ENCODE measurements around the gene CRYM.
"Not testable (repeated sequence)": the region's sequence is repeated elsewhere in the genome, so short reads cannot be mapped to it uniquely, and the experiment has no call there.

CRYM gene

DNA sequence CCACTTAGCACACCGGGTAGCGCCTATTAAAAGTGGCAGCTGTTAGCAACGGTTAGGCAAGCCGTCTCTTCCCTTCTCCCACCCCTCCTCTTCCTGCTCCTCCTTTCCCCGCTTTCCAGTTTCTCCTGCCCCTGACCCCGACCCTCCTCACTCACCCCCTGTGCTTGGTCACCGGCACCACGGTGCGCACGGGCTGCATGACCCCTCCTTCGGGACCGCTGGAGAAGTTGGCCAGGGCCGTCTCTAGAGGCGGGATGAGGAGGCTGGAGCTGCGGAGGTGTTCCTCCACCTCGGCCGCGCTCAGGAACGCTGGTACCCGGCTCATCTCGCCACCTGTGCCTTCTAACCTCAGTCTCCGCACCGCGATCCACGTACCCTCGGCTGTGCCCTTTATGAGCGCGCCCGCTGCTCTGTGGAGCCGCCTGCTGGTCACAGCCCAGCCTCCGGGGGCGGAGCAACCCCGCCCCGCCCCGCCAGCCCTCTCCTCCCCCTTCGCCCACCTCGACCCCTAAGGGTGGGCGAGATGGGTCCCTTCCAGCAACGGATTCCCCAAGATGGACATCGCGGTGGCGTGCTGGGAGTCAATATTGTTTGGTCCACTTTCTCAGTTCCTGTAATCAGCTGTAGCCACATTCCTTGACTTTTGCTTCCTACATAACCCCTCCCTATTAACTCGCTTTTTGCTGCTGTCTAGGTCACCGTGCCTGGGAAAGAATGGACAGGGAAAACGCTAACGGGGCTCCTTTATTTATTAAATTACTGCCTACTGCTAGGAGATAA lies at the start of gene CRYM:
Gene CRYM, minus strand, starts transcription at position 364 of the 780 bp plus-strand sequence. Its CDS starts 39 bp downstream, at position 325.
- H3K27ac ChIP-seq: no peak within 1 kb of the TSS
- TF ChIP-seq ZFX (IDR thresholded peaks at IDR 0.05) (no peak), CTCF (conservative IDR thresholded peaks at IDR 0.05) (peak; percentile 97)

DNA sequence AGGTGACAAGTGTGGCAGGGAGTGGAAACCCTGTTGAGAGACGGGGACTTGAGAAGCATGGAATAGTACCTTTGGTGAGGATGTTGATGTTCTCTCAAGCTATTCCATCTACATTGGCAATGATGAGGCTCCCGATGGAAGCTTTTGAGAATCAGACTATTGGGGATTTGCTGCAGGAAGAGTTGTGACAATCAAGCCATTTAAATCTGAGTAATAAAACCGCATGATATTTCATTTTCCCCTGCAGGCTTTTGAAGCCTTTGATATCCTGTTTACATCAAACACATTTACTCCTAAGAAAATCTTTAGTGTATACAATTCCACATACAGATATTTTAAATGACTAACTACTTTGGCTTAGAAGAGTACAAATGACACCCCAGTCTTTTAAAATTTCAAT lies 49.0 kb upstream of the CRYM start:
- TF ChIP-seq ZFX (IDR thresholded peaks at IDR 0.05) (no peak), CTCF (conservative IDR thresholded peaks at IDR 0.05) (no peak)

GRCh38 chr16:21326459-21326858 lies 48.4 kb upstream of the CRYM start:
- TF ChIP-seq ZFX (IDR thresholded peaks at IDR 0.05) (no peak), CTCF (conservative IDR thresholded peaks at IDR 0.05) (no peak)
- no peak overlapping the region for H3K27ac ChIP-seq

More for the DNA sequence above, 49.0 kb upstream of the CRYM start:
- H3K27ac ChIP-seq: no peak overlapping the region

- TF ChIP-seq CTCF (conservative IDR thresholded peaks at IDR 0.05) (no peak), ZFX (IDR thresholded peaks at IDR 0.05) (no peak)
- H3K27ac ChIP-seq: no peak overlapping the region
These were observed 46.2 kb upstream of the CRYM start for GRCh38 chr16:21324267-21324666.

GRCh38 chr16:21322251-21322650 lies 44.2 kb upstream of the CRYM start:
- H3K27ac ChIP-seq: not testable (repeated sequence)

- TF ChIP-seq CTCF (conservative IDR thresholded peaks at IDR 0.05): no peak
- TF ChIP-seq ZFX (IDR thresholded peaks at IDR 0.05): no peak
- no peak overlapping the region for H3K27ac ChIP-seq
These were observed 43.6 kb upstream of the CRYM start for GRCh38 chr16:21321736-21322135.

- H3K27ac ChIP-seq: no peak overlapping the region
- TF ChIP-seq ZFX (IDR thresholded peaks at IDR 0.05): no peak
These were observed 36.2 kb upstream of the CRYM start for GRCh38 chr16:21314339-21314738.

GRCh38 chr16:21312863-21313372 lies 34.8 kb upstream of the CRYM start:
- H3K27ac ChIP-seq: not testable (repeated sequence)

GRCh38 chr16:21312046-21312445 lies 34.0 kb upstream of the CRYM start:
- H3K27ac ChIP-seq: not testable (repeated sequence)

- not testable (repeated sequence) for H3K27ac ChIP-seq
These were observed 28.6 kb upstream of the CRYM start for GRCh38 chr16:21306712-21307111.
